Neuronal stem cell (in vitro differentiated cells): ENCODE data around the gene FAM227B.
"Not testable (repeated sequence)": the region's sequence is repeated elsewhere in the genome, so short reads cannot be mapped to it uniquely, and the experiment has no call there.

Experiments used
- DNase-seq: peaks from one replicate; pipeline ENCODE4 v3.0.0-alpha.2; 2013; ENCODE audit warnings: low spot score
- H2AFZ ChIP-seq: one replicate; pipeline ENCODE4 v1.6.1; 2013; ENCODE audit warnings: mild to moderate bottlenecking, low read length, inconsistent platforms
- H2AK5ac ChIP-seq: 2 replicates; pipeline ENCODE4 v1.6.1; 2013; ENCODE audit warnings: low read depth, mild to moderate bottlenecking, inconsistent platforms, low read length, moderate library complexity, mixed read lengths
- H2BK120ac ChIP-seq: 2 replicates; pipeline ENCODE4 v1.6.1; 2013; ENCODE audit warnings: low read depth, mild to moderate bottlenecking, inconsistent platforms, low read length, moderate library complexity, mixed read lengths
- H2BK12ac ChIP-seq: one replicate; pipeline ENCODE4 v1.6.1; 2013; ENCODE audit warnings: low read length, inconsistent platforms
- H2BK15ac ChIP-seq: 2 replicates; pipeline ENCODE4 v1.6.1; 2013; ENCODE audit warnings: mild to moderate bottlenecking, low read length, inconsistent platforms, mixed read lengths
- H2BK5ac ChIP-seq: one replicate; pipeline ENCODE4 v1.6.1; 2013; ENCODE audit warnings: inconsistent platforms, mild to moderate bottlenecking, low read length, moderate library complexity
- H3K14ac ChIP-seq: one replicate; pipeline ENCODE4 v1.6.1; 2013; ENCODE audit warnings: low read length, inconsistent platforms
- H3K18ac ChIP-seq: 2 replicates; pipeline ENCODE4 v1.6.1; 2013; ENCODE audit warnings: low read length, inconsistent platforms
- H3K23ac ChIP-seq: 2 replicates; pipeline ENCODE4 v1.6.1; 2013; ENCODE audit warnings: low read depth, mild to moderate bottlenecking, mixed read lengths, low read length, inconsistent platforms; ENCODE audit not compliant: poor library complexity
- H3K27ac ChIP-seq: replicated peaks from 3 replicates; pipeline ENCODE4 v1.5.1; 2013; ENCODE audit warnings: low read length, inconsistent platforms
- H3K27me3 ChIP-seq, 3 experiments: 2 replicates each; pipeline ENCODE4 v1.6.1; 2013; ENCODE audit warnings: low read length in 3 of 3, mild to moderate bottlenecking in 2 of 3, inconsistent platforms in 1 of 3, low read depth in 1 of 3, mixed read lengths in 1 of 3, moderate library complexity in 1 of 3; ENCODE audit not compliant: control insufficient read depth in 3 of 3, insufficient read depth in 3 of 3
- H3K36me3 ChIP-seq, 2 donors: replicated peaks in 1 of 2; 2 replicates each; pipeline ENCODE4 v1.6.1; 2013; ENCODE audit warnings: low read length in 2 of 2; ENCODE audit not compliant: control insufficient read depth in 2 of 2, insufficient read depth in 2 of 2
- H3K4ac ChIP-seq: 2 replicates; pipeline ENCODE4 v1.6.1; 2013; ENCODE audit warnings: inconsistent platforms, mild to moderate bottlenecking, low read length, moderate library complexity
- H3K4me1 ChIP-seq, 2 donors: 1 replicate in 1 of 2; 2 replicates in 1 of 2; pipeline ENCODE4 v1.6.1; 2013; ENCODE audit warnings: low read length in 2 of 2, low read depth in 1 of 2; ENCODE audit not compliant: control insufficient read depth in 2 of 2, insufficient read depth in 1 of 2
- H3K4me2 ChIP-seq: one replicate; pipeline ENCODE4 v1.6.1; 2013; ENCODE audit warnings: mild to moderate bottlenecking, low read length, inconsistent platforms; ENCODE audit not compliant: insufficient read depth, poor library complexity, severe bottlenecking
- H3K4me3 ChIP-seq, 2 donors: 2 replicates each; pipeline ENCODE4 v1.5.1; 2013; ENCODE audit warnings: low read length in 2 of 2, mild to moderate bottlenecking in 2 of 2, inconsistent platforms in 1 of 2, moderate library complexity in 1 of 2
- H3K79me1 ChIP-seq: one replicate; pipeline ENCODE4 v1.6.1; 2013; ENCODE audit warnings: low read depth, mild to moderate bottlenecking, inconsistent platforms, low read length, moderate library complexity
- H3K9ac ChIP-seq: one replicate; pipeline ENCODE4 v1.6.1; 2013; ENCODE audit warnings: mild to moderate bottlenecking, low read depth, low read length, inconsistent platforms; ENCODE audit not compliant: poor library complexity
- H3K9me3 ChIP-seq, 2 donors: replicated peaks in 1 of 2; 2 replicates each; pipeline versions ENCODE3 to v1.6.1; 2013; ENCODE audit warnings: low read length in 2 of 2, mild to moderate bottlenecking in 2 of 2, inconsistent platforms in 1 of 2, low read depth in 1 of 2, mixed read lengths in 1 of 2, moderate library complexity in 1 of 2; ENCODE audit not compliant: control insufficient read depth in 2 of 2, insufficient read depth in 1 of 2
- H4K8ac ChIP-seq: one replicate; pipeline ENCODE4 v1.6.1; 2013; ENCODE audit warnings: low read depth, mild to moderate bottlenecking, inconsistent platforms, low read length, moderate library complexity
- H4K91ac ChIP-seq: one replicate; pipeline ENCODE4 v1.6.1; 2013; ENCODE audit warnings: low read length, low read depth, mild to moderate bottlenecking, inconsistent platforms; ENCODE audit not compliant: poor library complexity
- WGBS, 2 donors: extraction: QIAGEN DNeasy Blood & Tissue Kit; methylation state at CpG; one replicate each; pipeline ENCODE4 v1.1.7; 2013; ENCODE audit warnings: missing lambda C conversion rate in 2 of 2, mixed read lengths in 1 of 2; ENCODE audit not compliant: insufficient read length in 2 of 2, insufficient replicate concordance in 1 of 2; ENCODE audit errors: extremely low coverage in 2 of 2; 5-methylcytosine and 5-hydroxymethylcytosine counted together

Gene FAM227B

GRCh38 chr15:49473031-49473430 lies 147.6 kb downstream of the FAM227B start:
- H3K79me1 ChIP-seq: no peaks in the 10 kb centered on the region
- no CpG with 5 or more reads among the region's 1 CpG for WGBS, 2 donors
- no peak overlapping the region for H3K18ac ChIP-seq
- no peaks in the 10 kb centered on the region for H3K36me3 ChIP-seq
- no peak overlapping the region for H3K4me2 ChIP-seq
- H3K27ac ChIP-seq: no peak overlapping the region
- H2BK12ac ChIP-seq: no peak overlapping the region
- no peak overlapping the region for H3K14ac ChIP-seq
- H4K91ac ChIP-seq: no peak overlapping the region
- no peak overlapping the region for H3K4ac ChIP-seq
- H2BK5ac ChIP-seq: no peak overlapping the region
- no peak overlapping the region for H2BK15ac ChIP-seq
- no peak overlapping the region for H2BK120ac ChIP-seq
- no peak overlapping the region for H3K23ac ChIP-seq
- H3K9ac ChIP-seq: no peak overlapping the region
- H3K9me3 ChIP-seq: no peaks in the 10 kb centered on the region
- no peak for DNase-seq
- H3K4me3 ChIP-seq: no peak overlapping the region
- H3K27me3 ChIP-seq: peaks cover 0 to 2% (median 0%) of the 10 kb centered on the region in 3 experiments
- no peak overlapping the region for H2AFZ ChIP-seq
- H3K4me1 ChIP-seq: no peaks in the 10 kb centered on the region
- no peak overlapping the region for H4K8ac ChIP-seq
- H2AK5ac ChIP-seq: no peak overlapping the region

GRCh38 chr15:49472338-49472737 lies 148.3 kb downstream of the FAM227B start:
- no peak overlapping the region for H4K8ac ChIP-seq
- no peak overlapping the region for H2BK5ac ChIP-seq
- H2AFZ ChIP-seq: no peak overlapping the region
- H3K4me2 ChIP-seq: no peak overlapping the region
- no peak overlapping the region for H3K9ac ChIP-seq
- no peak overlapping the region for H3K14ac ChIP-seq
- no peak overlapping the region for H3K4me3 ChIP-seq
- DNase-seq: no peak
- no peak overlapping the region for H2BK15ac ChIP-seq
- no peak overlapping the region for H3K4ac ChIP-seq
- no peak overlapping the region for H3K23ac ChIP-seq
- no peaks in the 10 kb centered on the region for H3K4me1 ChIP-seq
- no peak overlapping the region for H2BK12ac ChIP-seq
- H4K91ac ChIP-seq: no peak overlapping the region
- no peaks in the 10 kb centered on the region for H3K9me3 ChIP-seq
- H2AK5ac ChIP-seq: no peak overlapping the region
- H2BK120ac ChIP-seq: no peak overlapping the region
- peaks cover 0 to 2% (median 0%) of the 10 kb centered on the region in 3 experiments for H3K27me3 ChIP-seq
- H3K36me3 ChIP-seq: no peaks in the 10 kb centered on the region
- no peaks in the 10 kb centered on the region for H3K79me1 ChIP-seq
- WGBS, 2 donors: no CpG with 5 or more reads among the region's 2 CpGs
- no peak overlapping the region for H3K27ac ChIP-seq
- H3K18ac ChIP-seq: no peak overlapping the region

GRCh38 chr15:49471733-49472132 lies 148.9 kb downstream of the FAM227B start:
- no peaks in the 10 kb centered on the region for H3K9me3 ChIP-seq
- no peak overlapping the region for H2AK5ac ChIP-seq
- H4K8ac ChIP-seq: no peak overlapping the region
- H3K14ac ChIP-seq: no peak overlapping the region
- H2BK5ac ChIP-seq: no peak overlapping the region
- no peaks in the 10 kb centered on the region for H3K36me3 ChIP-seq
- H3K23ac ChIP-seq: no peak overlapping the region
- H3K4me1 ChIP-seq: no peaks in the 10 kb centered on the region
- DNase-seq: no peak
- H3K4ac ChIP-seq: no peak overlapping the region
- no peak overlapping the region for H3K9ac ChIP-seq
- peaks cover 0 to 2% (median 0%) of the 10 kb centered on the region in 3 experiments for H3K27me3 ChIP-seq
- no peaks in the 10 kb centered on the region for H3K79me1 ChIP-seq
- H2BK12ac ChIP-seq: no peak overlapping the region
- no peak overlapping the region for H2BK120ac ChIP-seq
- H3K4me2 ChIP-seq: no peak overlapping the region
- no CpG with 5 or more reads among the region's 4 CpGs for WGBS, 2 donors
- no peak overlapping the region for H4K91ac ChIP-seq
- no peak overlapping the region for H2BK15ac ChIP-seq
- no peak overlapping the region for H3K4me3 ChIP-seq
- H2AFZ ChIP-seq: no peak overlapping the region
- H3K18ac ChIP-seq: no peak overlapping the region
- H3K27ac ChIP-seq: no peak overlapping the region

DNA sequence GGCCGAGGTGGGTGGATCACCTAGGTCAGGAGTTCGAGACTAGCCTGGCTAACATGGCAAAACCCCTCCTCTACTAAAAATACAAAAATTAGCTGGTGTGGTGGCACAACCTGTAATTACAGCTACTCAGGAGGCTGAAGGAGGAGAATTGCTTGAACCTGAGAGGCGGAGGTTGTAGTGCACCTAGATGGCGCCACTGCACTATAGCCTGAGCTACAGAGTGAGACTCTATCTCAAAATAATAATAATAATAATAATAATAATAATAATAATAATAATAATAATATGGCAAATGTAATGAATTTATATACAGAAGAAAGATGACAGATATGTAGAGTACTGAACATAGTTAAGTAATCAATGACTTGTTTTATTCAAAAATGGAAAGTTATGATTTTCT lies 149.4 kb downstream of the FAM227B start:
- not testable (repeated sequence) for H3K4me3 ChIP-seq, DNase-seq, H2BK15ac ChIP-seq, H2AFZ ChIP-seq, H3K4me2 ChIP-seq, H3K27me3 ChIP-seq, H3K18ac ChIP-seq, H3K23ac ChIP-seq, H3K14ac ChIP-seq, H3K79me1 ChIP-seq, H3K4ac ChIP-seq, H2BK120ac ChIP-seq, H4K91ac ChIP-seq, H2BK12ac ChIP-seq, H3K36me3 ChIP-seq, H3K9ac ChIP-seq, H3K4me1 ChIP-seq, H2AK5ac ChIP-seq, H3K27ac ChIP-seq, H3K9me3 ChIP-seq, H4K8ac ChIP-seq, H2BK5ac ChIP-seq
- no CpG with 5 or more reads among the region's 4 CpGs for WGBS, 2 donors
